Measurements from ENCODE around the gene HHLA2. TPM values are rescaled to one million over a fixed set of nuclear protein-coding genes. Genes with fewer than 3 reads are reported as not detected.

Gene HHLA2
- total RNA-seq, 4 donors from 2014 or later, result not detected

- no peak for TF ChIP-seq CTCF (IDR thresholded peaks at IDR 0.05; ENCODE audit: low read depth)
Observed at GRCh38 chr3:108292905-108293328, 3.4 kb upstream of the HHLA2 start.

- no peak for TF ChIP-seq CTCF (IDR thresholded peaks at IDR 0.05; ENCODE audit: low read depth)
Observed at GRCh38 chr3:108293858-108294257, 2.5 kb upstream of the HHLA2 start.

- no peak for TF ChIP-seq CTCF (IDR thresholded peaks at IDR 0.05; ENCODE audit: low read depth)
Observed at GRCh38 chr3:108295421-108296175, 750 bp upstream of the HHLA2 start.

GRCh38 chr3:108297647-108298046 is 1.3 kb downstream of the HHLA2 start:
- TF ChIP-seq CTCF (IDR thresholded peaks at IDR 0.05; ENCODE audit: low read depth), result no peak

- no peak for TF ChIP-seq CTCF (IDR thresholded peaks at IDR 0.05; ENCODE audit: low read depth)
Observed at GRCh38 chr3:108298056-108298455, 1.7 kb downstream of the HHLA2 start.

- no peak for TF ChIP-seq CTCF (IDR thresholded peaks at IDR 0.05; ENCODE audit: low read depth)
Observed at GRCh38 chr3:108300103-108300849, 3.9 kb downstream of the HHLA2 start.

GRCh38 chr3:108301695-108302404 is 5.5 kb downstream of the HHLA2 start:
- TF ChIP-seq CTCF (IDR thresholded peaks at IDR 0.05; ENCODE audit: low read depth), result no peak
